COR-L47 (cell line): ENCODE measurements around the gene MST1R.

Experiments used
- DNase-seq: peaks from one replicate; lab custom pipeline; 2025; lab: John Stamatoyannopoulos, UW

Gene MST1R

DNA sequence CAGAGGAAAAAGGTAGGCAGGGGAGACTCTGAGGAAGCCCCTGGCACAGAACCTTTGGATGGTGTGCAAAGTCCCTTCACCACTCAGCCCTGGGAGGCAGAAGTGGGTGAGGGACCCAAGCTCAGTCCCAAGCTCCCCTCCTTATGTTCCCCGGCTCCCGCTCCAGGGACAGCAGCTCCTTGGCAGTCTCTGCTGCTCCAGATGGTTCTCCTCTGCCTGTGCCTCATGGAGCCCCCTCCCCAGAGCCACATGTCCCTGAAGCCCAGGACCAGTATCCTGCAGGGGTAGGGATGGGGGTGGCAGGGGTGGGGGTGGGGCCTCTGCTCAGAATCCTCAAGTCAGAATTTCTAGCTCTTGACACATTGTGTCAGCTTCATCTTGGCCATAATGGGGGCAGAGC, 26.0 kb downstream of the MST1R start:
- no peak for DNase-seq

DNA sequence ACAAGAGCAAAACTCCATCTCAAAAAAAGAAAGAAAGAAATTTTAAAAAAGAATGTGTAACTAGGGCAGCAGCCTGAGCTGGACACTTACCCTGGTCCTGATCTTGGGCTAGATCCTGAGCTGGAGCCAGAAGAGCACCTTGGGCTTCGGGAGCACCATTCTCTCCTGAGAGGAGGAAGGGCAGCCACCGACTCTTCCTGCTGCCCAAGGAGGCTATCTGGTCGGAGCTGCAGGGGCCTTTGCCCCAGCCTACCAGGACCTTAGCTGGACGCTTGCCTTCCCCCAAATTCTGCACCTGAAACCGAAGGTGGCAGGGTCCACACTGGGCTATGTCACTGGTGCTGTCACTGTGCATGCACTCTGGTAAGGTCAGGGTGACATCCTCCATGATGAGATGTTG, 27.1 kb downstream of the MST1R start:
- DNase-seq, result no peak

DNA sequence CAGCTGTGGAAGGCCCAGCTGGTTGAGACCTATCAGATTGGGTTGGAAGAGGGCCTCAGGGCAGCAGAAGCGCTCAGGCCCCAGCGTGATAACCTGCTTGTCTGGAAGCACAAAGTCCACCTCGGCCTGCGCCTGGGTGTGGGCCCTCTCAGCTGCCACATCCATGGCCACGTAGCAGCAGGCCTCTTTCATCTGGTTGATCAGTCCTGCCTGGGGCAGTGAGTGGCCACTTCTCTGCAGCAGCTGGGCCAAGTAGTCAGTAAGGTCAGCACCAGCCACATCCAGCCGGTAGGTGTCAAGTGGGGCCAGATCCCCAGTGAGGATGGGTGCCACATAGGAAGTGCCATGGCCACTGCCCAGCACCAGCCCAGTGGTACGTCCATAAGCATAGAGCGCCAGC, 30.1 kb downstream of the MST1R start:
- no peak for DNase-seq

DNA sequence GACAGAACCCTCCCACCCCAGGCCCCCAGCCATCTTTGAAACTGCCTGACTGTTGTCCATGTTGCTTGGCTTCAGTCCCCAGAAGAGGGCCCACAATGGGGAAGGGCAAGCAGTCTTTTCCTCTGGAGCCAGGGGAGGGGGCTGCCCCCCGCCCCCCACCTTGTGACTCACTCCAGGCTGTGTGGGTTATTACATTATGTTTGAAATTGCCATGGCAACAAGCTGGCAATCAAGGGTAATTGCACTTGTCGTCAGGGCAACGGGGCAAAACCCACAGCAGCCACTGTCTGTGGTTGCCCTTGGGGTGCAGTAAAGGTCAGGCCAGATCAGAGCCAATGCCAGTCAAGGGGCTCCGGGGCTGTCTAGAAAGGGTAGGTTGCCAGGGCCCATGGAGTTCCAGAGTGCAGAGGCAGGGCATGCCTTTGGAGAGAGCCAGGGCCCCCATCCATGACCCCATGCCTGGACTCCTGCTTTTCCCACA, 30.8 kb downstream of the MST1R start:
- DNase-seq, result no peak

DNA sequence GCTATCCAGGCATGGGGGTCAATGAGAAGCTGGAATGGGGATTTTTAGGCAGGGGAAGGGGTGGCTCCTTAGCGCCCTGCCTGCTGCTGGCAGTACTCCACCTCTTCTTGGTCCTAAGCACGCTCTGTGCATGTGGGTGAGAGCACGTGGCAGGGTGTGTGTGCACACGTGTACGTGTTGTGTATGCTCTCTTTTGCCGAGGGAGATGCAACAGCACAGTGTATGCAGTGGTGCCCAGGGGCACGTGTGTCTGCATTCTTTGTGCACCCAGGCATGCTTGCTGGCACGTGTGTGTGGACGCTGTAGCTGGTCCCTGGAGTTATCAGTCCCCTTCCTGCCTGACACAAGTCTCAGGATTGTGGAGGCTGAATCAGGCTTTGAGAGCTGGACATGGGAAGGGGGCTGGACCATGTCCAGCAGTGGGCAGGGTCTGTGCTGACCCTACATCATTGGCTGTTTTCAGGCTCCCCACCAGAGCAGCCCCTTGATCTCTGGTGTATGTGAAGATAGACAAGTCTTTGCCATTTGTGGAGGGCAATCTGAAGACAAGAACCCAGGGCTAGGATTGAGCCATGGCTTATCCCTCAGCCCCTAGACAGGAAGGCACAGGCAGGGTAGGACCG, 32.0 kb downstream of the MST1R start:
- DNase-seq, result no peak

DNA sequence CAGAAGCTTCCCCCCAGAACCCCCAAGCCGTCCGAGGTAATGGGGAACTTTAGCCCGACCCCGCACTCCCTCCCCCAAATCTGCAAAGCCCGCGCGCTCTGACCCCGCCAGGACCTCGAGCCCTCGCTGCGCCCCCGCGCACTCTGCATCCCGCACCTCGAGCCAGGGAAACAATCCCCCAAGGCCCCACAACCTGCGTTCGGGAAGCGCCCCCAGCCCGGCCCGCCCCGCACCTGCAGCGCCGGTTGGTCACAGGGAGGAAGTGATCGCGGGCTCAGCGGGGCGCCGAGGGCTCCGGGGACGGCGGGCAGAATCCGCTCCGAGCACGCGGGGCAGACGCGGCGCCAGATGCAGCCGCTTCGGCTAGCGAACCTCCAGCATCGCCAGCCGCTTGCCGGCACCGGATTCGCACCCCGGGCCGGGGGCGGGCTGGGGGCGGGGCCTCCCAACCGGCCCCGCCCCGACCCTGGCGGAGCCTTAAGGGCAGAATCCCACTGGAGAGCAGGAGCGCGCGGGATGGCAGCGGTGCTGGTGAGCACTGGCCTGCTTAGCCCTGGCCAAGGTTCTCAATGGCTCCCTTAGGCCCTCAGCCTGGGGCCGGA, 34.0 kb downstream of the MST1R start, which contains the start of gene CAMKV:
Gene CAMKV, minus strand, starts transcription at position 382 of the 602 bp plus-strand sequence. CDS start 7,518 bp downstream, outside the sequence.
- DNase-seq, result no peak

DNA sequence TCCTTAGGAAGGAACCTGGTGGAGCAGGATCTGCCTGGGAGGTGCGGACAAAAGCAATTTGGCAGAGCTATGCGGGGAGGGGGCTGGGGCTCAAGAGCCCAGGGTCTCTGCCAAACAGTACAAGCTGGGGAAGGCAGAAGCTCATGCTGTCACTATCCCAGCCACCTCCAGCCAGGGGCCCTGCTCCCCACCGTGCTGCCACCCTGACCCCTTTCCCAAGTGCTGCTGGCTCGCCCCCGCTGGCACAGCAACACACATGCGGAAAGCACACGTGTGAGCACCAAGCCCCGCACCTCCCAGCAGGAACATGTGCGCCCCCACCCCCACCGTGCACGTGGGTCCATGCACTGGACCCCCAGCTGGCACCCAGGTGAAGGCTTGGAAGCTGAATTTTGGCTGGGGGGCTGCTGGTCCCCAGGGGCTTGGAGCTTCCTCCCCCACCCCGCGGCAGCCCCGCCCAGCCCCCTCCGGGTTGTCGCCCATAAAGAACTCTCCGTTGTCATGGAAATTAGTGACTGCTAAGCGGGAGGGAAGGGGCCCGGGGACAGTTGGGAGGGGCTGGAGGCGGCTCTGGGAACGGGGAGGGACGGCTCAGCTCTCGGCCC, 34.7 kb downstream of the MST1R start:
- DNase-seq, result no peak

DNA sequence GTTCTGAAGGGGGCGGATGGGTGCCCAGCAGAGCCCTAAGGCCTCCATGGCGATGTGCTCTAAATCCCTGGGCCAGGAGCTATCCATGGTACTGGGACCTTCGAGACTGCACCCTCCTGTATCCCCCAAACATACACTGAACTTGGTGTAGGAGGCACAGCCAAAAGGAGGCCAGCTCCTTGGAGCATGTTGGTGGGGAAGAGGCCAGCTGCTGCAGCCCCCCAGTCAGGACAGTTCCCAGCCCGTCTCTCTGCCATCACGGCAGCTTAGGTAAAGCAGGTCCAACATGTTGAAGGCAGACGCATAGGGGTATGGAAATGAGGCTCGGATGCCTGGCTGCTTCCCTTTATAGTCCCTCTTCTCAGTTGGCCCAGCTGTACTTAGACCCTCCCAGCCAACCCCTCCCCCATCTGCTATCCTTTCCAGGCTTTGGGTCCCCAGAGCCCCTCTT, 35.8 kb downstream of the MST1R start:
- no peak for DNase-seq

DNA sequence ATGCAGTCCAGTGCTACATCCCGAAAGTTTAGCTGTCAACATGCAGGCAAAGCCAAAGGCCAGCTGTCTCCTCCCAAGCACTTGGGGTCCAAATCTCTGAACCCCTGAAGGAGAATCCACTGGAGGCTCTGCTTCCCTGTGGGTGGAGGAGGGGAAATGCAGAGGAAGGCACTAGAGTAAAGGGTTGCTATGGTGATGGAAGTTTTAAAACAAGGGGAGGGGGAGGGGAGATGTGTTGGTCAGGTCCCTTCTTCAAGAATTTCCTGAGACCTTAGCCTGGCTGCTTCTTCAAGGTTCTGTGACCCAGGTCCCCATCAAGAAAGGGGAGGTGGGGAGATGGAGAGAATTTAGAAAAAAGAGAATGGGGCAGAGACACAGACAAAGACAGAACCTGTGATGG, 36.3 kb downstream of the MST1R start:
- DNase-seq, result no peak

DNA sequence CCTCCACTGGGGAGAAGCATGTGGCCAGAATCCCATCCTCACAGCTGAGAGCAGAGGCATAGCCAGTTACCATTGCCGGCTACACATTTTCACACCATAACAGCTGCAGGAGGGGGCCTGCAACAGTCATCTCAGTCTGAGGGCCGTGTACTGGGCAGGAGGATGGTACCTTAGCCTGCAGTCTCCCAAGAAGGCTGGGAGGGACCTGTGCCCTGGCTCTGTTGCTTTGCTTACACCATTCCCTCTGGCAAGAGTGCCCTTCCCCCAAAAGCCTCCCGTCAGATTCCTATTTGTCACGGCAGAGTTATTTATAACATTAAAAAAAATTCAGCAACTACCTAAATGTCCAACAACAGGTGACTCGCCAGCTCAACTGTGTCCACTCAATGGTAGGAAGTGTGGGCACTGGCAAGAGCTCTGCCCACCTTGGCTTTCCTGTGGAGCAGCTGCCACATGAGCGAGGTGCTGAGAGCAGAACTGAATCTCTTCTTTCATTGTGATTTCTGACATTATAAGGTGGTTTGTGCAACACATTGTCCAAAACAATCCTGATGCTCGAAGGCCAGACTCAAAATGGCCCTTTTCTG, 38.4 kb downstream of the MST1R start:
- DNase-seq, result no peak

DNA sequence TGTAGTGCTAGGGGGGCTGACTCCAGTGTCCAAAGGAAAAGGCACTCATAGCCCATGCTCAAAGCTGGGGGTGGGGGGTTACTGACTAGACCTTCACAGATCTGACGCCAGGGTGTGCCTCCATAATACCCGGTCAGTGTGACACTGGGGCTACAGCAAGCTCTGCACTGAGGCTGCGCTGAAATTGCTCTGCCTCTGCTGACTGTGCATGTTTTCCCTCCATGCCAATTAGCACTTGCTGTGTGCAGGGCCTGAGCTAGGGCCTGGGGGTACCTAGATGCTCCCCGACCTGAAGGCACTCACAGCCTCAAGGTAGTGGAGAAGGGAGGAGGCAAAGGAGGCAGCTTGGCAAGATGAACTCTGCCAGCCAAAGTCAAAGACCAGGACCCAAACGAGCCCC, 39.2 kb downstream of the MST1R start:
- no peak for DNase-seq

DNA sequence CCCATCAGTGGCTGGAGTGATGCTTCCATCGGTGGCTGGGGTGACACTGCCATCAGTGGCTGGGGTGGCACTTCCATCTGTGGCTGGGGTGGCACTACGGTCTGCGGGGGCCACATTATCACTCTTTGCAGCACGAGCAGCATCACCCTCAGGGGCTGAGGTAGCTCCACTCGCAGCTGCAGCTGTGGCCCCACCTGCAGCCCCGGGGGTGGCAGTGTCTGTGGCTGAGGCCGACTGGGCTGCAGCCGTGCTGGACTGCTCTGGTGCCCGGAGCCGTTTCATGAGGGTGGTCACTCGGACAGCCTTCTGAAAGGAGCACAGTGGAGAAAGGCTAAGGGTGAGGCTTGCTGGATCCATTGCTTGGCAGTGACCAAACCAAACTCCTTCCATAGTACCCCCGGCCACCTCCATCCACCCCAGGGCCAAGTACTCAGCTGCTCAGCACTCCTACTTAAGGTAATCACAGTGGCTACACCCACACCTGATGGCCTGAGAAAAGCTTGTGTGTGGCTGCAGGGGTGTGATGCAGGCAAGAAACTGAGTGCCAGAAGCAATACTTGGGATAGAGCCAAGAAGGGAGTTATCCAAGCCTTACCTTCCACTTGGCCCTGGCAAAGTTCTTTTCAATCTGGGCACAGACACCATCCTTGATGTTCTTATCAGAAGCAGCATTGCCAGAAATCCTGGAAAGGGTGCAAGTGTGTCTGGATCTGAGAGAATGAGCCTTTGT, 43.9 kb downstream of the MST1R start:
- no peak for DNase-seq

DNA sequence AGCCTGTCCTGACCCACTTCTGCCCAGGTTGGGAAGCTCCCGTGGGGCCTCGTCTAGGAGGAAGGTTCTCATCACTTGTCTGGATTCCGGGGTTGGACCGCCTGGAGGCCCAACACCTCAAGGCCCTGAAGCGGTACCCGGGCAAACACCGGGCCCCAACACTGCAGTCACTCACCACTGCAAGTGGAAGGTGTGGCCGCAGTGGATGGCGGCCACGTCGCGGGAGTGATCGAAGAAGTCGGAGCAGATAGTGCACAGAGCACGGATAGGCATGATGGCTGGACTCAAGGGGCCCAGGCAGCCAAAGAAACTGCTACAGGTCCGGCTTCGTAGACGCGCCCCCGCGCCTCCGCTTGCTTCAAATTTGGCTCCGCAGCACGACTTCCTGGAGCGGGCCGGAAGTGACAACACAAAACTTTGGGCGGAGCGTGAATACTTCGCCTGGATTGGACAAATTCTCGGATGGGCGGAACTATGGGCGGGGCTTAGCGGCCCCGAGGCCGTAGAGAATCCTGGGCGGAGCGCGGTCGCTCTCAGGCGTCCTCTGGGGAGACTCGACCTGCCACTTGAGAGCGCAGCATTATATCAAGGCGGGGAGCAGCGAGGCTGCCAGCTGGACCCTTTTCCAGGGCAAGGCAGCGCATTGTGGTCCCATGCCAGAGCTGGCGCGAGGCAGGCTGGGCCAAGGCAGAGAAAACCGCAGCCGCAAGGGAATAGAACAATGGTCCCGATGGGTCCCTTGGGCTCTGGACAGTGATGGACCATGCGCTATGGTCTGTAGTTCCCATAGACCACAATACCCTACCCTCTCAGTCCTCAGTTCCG, 47.3 kb downstream of the MST1R start, which contains the start of gene TRAIP:
Gene TRAIP, minus strand, starts transcription at position 384 of the 825 bp plus-strand sequence. Its CDS starts 111 bp downstream, at position 273.
- DNase-seq, result peak; percentile 88

DNA sequence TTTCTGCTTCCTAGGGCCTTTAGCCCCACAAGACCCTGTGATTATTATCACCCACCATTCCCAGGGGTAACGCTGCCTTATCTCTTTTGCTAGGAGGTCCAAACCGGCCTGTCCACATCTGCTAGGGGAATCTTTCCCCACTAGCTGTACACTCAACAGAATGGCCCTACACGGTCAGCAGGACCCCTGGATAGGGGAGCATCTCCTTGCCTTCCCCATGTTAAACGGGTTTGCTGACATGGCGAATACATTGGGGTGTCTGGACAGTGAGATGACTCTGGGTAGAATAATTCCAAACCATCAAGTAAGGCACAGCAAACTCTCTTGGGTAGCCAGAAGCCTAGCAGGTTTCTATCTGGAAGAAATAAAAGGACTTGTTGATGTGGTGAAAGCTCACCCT, 48.0 kb downstream of the MST1R start:
- no peak for DNase-seq

DNA sequence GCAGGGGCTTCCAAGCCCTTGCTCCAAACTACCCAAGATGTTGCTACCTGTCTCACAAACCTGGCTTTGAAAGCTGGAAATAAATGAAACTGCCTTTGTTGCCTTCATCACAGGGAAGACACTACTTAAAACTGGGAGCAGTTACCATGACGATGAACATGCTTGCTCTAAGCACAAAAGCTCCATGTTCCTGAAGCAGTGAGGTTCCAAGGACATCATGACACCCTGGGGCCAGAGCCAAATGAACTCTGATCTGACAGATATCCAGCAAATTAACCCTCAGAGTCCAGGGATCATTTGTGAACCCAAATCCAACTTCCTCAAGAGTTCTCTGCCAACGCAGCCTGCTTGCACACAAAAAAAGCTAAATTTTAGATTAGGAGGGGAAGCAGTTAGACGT, 58.0 kb downstream of the MST1R start:
- DNase-seq, result no peak

DNA sequence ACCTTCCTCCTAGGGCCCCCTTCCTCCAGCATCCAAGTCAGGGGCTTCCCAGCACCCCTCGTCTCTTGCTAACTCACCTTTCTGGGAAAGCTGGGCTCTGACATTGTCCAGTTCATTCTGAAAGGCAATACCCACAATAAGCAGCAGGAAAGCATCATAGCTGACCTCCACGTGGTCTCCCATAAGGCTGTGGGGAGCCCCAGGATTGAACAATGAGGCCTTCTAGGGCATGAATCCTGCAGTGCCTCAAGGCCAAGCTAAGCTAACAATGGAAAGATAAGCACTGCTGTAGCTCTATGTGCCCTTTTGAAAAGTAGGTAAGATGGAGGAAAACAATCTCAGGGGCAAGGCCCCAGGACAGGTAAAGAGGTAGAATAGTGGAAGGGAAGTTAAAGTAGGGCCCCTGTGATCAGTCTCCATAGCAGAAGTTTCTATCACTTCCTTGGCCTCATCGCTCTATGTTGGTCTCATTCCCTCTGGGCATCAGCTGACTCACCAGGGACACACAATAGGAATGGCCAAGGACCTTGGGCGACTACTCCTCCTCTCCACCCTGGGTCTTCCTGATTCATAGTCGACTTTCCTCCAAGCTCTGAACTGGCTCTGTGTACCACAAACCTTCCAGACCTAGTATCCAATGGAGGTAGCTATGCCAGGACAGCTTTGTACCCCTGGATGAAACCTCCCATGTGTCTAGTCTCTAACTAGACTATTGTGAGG, 59.0 kb downstream of the MST1R start:
- no peak for DNase-seq

DNA sequence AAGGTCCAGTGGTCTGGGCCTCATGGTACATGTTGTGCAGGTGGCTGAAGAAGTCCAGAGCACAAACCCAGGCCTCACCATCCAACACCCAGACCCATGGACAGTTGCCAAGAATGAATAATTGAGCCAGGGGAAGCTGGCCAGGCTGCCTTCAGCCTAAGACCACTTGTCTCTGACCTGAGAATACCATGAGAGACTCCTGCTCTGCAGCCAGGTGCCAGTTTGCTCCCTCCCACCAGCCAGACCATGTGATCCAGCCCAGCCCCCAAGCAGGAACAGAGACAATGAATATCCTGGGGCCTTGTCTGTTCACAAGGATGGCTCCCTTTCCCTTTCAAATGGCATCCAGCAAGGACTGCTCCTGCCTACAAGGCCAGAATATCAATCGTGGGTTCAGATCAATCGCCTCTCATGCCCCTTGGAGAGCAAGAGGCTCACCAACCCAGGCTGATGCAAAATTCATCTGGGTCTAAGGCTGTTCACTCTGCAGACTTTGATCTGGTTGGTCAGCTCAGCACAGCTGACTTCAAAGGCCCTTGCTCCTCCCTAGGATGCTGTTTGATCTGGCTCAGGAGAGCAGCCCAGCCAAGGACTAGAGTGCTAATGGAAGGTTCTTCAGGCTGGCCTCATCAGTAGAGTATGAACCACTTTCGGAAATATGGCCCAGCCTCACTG, 60.7 kb downstream of the MST1R start:
- no peak for DNase-seq

DNA sequence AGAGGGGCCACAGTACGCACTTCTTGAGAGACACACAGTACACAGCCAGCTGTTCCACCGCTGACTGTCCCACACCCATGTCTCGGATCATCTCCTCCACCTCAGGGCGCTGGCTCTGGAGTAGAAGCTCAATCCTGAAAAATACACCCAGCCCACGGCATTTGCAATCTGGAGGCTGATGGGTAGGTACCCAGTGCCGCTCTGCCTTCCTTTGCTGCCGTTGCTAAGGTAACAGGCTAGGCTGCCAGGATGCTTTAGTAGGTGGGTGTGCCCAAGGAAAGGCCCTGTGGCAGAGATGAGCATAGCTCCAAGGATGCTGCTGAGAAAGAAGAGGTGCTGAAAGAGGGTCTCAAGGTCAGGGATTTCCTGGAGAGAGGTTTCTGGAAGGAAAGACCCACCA, 61.9 kb downstream of the MST1R start:
- DNase-seq, result no peak

DNA sequence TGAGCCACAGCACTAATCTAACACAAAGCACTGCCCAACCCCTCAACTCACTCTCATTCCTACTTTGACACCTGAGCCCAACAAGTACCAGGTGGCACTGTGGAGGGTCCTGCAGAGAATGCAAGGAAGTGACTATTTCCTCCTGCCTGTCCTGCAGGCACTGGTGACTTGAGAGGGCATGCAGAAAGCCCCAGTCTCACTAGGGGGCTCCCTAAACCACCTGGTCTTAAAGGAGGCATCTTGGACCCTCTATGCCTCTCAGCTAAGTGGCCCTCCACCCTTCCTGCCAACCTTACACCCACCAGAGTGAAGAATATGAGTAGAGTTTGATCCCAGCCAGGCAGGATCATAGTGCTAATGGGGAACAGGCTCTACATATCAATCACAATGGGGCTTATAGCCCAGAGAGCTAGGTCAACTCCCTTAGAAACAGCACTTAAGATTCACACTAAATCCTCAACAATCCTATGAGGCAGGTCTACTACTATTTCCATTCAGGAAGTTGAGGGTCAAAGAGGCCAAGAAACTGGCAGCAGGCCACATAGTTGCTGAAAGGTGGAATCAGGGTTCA, 62.5 kb downstream of the MST1R start:
- no peak for DNase-seq

DNA sequence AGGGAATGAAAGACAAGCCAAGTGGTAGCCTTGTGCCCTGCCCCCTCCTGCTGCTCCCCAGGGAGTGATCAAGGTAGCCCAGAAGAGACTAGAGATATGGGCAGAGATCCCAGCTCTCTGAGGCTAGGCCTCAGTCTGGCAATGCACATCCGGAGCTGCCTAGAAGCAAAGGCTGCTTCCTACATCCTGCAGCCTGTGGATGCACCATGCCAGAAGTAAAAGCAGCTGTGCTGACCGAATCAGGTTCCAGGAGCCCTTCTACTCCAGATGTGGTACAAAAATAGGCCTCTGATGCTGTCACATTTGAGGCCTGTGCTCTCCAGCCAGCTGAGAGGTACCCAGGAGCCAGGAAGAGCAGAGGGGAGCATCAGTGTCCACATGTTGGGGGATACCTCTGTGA, 63.3 kb downstream of the MST1R start:
- DNase-seq, result no peak
